ENCODE data around the gene TSPAN18.

GRCh38 chr11:44970293-44970692 is 243.5 kb downstream of the TSPAN18 start:
- TF ChIP-seq CEBPB (IDR thresholded peaks at IDR 0.05; ENCODE audit: low read depth, low read length) (no peak), CTCF (conservative IDR thresholded peaks at IDR 0.05; ENCODE audit: low read depth, low read length) (no peak), POLR2A (IDR thresholded peaks at IDR 0.05; ENCODE audit: low read depth, low read length) (no peak), USF2 (IDR thresholded peaks at IDR 0.05; ENCODE audit: low read depth, low read length) (no peak), ELK1 (IDR thresholded peaks at IDR 0.05; ENCODE audit: borderline replicate concordance, low read depth, low read length) (no peak), MAFK (IDR thresholded peaks at IDR 0.05; ENCODE audit: low read depth, low read length) (no peak), SMC3 (IDR thresholded peaks at IDR 0.05; ENCODE audit: low read depth, low read length) (no peak), MAZ (IDR thresholded peaks at IDR 0.05; ENCODE audit: borderline replicate concordance, low read depth, low read length) (no peak), BHLHE40 (IDR thresholded peaks at IDR 0.05; ENCODE audit: low read depth, low read length) (no peak), CHD1 (IDR thresholded peaks at IDR 0.05; ENCODE audit: low read depth, low read length) (no peak), FOS (IDR thresholded peaks at IDR 0.05; ENCODE audit: low read depth, low read length) (no peak)

Data from IMR-90 (cell line).